Stimulated activated CD8-positive, alpha-beta memory T cell treated with anti-CD3 and anti-CD28 coated beads, Interleukin-12 subunit alpha, Interleukin-12 subunit beta, amount 100 ng/mL, for 24 hours (primary cell): ENCODE data around the gene CSTPP1.
"Not testable (repeated sequence)": the region's sequence is repeated elsewhere in the genome, so short reads cannot be mapped to it uniquely, and the experiment has no call there.

Source experiments
- DNase-seq: peaks from one replicate; pipeline ENCODE4 v3.0.0-alpha.2; 2020; ENCODE audit errors: extremely low read depth

The CSTPP1 gene

DNA sequence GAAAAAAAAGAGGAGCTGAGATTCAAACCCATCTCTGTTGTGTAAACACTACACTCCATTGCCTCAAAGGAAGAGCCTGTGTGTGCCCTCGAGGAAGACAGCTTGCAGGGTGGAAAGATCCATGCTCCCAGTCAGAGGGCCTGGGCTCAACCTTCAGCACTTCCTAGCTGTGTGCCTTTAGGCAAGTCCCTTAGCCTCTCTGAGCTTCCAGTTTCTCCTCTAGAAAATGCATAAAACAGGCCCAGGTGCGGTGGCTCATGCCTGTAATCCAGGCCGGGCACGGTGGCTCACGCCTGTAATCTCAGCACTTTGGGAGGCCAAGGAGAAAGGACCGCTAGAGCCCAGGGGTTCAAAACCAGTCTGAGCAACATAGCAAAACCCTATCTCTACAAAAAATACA lies 244.7 kb downstream of the CSTPP1 start:
- DNase-seq, result no peak

- no peak for DNase-seq
Observed at GRCh38 chr11:47182380-47182779, 245.8 kb downstream of the CSTPP1 start.

GRCh38 chr11:47183031-47183856 lies 246.7 kb downstream of the CSTPP1 start:
- DNase-seq, result no peak

DNA sequence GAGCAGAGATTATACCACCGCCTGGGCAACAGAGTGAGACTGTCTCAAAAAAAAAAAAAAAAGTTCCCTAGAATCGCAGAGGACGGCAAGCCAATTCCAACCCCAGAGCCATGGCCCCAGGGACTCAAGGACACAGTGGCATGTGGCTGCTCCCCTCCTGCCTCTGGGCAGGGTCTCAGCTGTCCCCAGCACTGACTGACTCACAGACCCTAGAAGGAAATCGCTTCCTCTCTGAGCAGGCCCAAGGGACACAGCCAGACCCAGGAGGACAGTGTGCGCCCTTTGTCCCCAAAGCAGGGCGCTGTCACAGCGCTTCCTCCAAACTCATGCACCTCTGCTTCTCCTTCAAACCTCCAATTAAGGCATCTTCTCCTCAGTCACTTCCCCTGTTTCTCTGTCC lies 247.4 kb downstream of the CSTPP1 start:
- no peak for DNase-seq

GRCh38 chr11:47184711-47185304 lies 248.2 kb downstream of the CSTPP1 start:
- no peak for DNase-seq

DNA sequence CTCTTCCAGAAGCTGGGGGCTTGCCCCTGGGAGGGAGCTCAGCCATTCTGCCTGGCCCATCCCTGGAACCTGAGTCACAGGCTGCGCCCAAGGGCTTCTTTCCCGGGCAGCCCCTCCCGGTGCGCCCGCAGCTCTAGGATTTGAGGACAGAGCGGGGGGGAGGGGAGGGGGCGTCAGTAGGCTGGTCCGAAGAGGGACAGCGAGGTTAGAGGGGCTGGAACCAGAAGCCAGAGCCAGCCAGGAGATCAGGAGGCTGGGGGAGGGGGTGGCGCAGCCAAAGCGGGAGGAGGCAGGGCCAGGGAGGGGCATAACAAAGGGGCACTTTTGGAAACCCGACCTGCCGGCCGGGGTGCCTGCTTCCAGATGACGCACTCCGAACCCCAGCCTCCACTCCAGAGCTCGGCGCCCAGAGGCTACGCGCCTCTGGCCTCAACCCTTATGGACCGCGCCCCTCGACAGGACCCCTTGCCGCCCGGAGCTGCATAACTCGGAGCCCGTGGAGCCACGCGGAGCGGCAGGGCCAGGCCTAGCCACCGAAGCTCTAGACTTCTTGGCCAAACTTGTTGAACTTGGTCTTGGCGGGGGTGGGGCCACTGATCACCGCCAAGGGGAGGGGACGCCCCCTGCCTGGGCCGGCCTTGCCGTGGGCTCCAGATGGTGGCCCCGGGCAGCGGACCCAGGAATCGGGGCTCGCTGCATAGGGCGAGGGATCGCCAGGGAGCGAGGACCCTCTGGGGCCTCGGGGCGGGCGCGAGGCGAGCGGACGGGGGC lies 248.9 kb downstream of the CSTPP1 start:
- DNase-seq, result no peak

DNA sequence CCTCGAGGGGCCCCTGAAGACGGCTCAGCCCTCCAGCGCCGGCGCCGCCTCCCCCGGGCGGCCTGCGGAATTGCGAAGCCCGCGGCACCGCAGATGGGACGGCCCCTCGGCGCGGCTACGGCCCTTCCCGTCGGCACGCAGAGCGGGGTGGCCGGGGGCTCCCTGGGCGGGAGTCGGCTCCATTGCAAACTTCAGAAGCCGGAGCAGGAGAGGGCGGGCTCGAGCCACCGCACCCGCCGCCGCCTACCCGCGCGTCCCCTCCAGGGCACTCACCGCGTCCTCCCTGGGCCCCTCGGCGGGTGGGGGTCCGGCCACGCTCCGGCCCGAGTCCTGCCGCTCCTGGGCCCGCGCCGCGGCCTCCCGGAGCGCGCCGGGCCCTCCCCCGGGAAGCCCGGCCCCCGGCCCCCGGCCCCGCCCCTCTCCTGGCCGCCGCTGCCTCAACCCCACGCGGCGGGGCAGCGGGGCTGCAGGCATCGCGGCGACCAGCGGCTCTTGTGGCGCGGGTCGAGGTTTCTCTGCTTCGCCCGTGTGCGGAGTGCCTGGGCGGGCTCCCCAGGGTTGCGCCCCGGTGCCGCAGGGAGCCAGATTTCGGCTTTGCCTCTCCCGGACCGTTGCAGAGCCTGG lies 249.6 kb downstream of the CSTPP1 start, which contains the start of gene PACSIN3:
Gene PACSIN3 (minus strand): TSS at position 359 of the 624 bp plus-strand sequence. CDS start 3,707 bp downstream, outside the sequence.
- no peak for DNase-seq

DNA sequence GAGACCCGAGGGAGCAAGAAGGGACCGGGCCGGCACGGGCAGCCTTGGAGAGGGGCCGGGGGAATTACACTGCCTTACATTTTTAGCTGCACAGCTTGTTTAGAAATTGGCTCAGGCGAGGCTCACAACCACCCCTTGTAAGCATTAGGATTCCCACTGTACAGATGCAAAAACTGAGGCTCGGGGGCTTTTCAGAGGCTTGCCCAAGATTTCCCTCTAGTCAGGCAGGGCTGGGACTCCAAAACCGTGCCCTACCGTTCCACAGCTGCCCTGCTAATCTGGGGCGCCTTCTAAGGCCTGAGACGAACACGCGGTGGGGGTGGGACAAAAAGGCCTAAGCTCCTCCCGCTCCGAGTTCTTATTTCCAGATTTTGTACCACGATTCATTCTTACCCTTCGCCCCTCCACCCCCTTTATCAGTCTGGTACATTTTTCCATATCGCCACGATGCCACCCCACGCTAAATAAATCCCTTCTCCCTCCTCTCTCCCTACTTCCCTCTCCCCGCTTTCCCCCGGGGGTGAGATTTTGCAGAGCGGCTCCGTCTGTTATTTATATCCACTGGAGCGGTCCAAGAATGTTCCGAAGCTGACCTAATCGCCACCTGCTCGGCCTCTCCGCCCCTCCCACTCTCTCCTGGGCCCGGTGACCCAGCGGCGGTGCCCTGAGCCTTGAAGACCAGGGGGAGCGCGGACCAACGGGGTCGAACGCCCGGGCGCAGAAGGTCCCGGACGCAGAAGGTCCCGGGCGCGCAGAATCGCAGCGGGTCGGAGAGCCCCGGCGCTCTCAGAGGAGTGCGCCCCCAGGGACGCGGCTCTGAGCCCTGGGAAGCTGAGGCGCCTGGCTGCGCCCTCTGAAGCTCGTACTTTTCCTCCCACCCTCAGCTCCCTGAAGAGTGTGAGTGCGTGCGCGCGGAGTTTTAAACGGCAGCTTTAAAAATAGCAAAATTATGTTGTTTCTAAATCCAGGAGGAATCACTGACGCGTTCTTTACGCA lies 250.4 kb downstream of the CSTPP1 start:
- no peak for DNase-seq

DNA sequence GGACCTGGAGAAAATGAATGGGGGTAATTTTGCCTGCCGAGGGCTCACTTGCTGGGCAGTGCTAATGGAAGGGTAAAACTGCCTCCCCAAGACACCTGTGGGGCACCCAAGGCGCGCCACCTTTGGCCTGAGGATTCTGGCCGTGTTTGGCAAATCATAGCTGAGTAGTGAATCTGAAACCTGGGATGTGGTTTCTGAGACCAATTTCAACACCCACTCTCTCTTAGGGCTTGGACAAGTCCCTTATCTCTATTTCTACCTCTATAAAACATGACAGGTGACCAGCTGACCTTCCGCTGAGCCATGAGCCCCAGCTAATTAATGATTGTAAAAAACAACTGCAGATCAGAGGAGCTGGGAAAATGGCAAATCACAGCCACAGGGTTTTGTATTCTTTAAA lies 251.2 kb downstream of the CSTPP1 start:
- no peak for DNase-seq

DNA sequence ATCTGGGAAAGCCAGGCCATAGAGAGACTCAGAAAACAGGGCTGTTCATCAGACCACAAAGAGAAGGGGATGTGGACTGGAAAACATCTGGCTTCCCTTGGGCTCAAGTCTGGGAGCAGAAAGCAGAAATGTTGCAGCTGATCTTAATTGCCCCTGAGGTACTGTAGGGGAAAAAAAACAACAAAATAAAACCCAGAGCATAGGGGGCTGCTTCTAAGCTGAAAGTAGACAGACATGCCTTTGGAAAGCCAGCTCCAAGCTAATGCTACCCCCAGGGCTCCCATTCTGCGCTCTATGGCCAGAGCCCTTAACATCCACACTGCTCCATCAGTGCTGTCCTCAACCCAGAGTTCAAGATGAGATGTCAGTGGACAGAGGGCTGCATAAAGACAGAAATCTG lies 251.7 kb downstream of the CSTPP1 start:
- DNase-seq, result no peak

GRCh38 chr11:47189100-47189834 lies 252.7 kb downstream of the CSTPP1 start:
- no peak for DNase-seq

- not testable (repeated sequence) for DNase-seq
Observed at GRCh38 chr11:47191137-47191536, 254.6 kb downstream of the CSTPP1 start.

GRCh38 chr11:47192111-47192510 lies 255.6 kb downstream of the CSTPP1 start:
- DNase-seq, result no peak

GRCh38 chr11:47198161-47198560 lies 261.6 kb downstream of the CSTPP1 start:
- DNase-seq, result not testable (repeated sequence)

GRCh38 chr11:47201015-47201414 lies 264.5 kb downstream of the CSTPP1 start:
- DNase-seq, result no peak

DNA sequence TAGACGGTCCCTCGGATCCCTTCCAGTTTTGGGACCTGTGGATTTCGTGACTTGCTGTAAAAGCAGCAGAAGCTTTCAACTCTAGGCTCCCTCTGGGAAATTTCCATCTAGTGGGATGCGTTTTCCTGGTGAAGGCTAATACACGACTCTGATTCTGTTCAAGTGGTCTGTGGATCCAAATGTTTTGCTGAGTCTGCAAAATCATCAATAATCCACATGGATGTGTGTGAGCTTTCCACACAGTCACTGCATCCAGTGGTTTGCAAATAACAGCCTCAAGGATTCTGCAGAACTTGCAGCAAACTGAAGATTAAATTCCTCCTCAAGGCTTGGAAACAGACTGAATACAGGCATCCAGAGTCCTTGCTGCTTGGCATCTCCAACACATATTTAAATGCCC lies 266.0 kb downstream of the CSTPP1 start:
- no peak for DNase-seq

DNA sequence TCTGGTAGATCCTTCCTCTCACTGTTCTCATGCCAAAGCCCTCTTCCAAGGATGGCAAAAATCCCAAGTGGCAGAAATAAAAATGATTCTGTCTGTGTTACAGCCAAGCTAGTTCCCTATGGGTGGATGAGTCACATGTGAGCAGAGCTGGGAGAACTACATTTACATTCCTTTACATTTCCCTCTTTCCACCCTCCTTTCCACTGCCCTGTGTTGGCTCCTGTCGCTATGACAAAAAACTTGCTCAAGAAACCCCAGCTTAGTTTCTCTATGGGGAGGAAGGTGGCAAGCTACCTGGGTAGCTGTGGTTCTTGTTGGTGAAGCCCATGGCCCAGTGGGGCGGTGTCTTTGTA lies 268.1 kb downstream of the CSTPP1 start:
- no peak for DNase-seq

DNA sequence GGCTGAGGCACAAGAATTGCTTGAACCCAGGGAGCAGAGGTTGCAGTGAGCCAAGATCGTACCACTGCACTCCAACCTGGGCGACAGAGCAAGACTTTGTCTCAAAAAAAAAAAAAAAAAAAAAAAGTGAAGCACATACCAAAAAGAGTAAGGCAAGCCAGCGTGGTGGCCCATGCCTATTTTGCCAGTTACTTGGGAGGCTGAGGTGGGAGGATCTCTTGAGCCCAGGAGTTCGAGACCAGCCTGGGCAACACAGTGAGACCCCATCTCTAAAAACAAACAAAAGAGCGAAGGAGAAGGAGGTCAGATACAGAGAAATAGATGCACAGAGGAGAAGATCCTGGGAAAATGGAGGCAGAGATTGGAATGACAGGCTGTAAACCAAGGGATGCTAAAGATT lies 270.0 kb downstream of the CSTPP1 start:
- DNase-seq, result not testable (repeated sequence)

- no peak for DNase-seq
Observed at GRCh38 chr11:47207459-47207858, 270.9 kb downstream of the CSTPP1 start.

GRCh38 chr11:47208008-47208552 lies 271.5 kb downstream of the CSTPP1 start:
- DNase-seq, result not testable (repeated sequence)
